HG03196 (cell line): ENCODE measurements around the gene AGBL2.
"Not testable (repeated sequence)": the region's sequence is repeated elsewhere in the genome, so short reads cannot be mapped to it uniquely, and the experiment has no call there.

Source experiments
- ATAC-seq: cut with Tn5 transposase; IDR thresholded peaks from one replicate; pipeline ENCODE4 v1.9.1; 2021; ENCODE audit not compliant: unreplicated experiment

Gene AGBL2, protein sequence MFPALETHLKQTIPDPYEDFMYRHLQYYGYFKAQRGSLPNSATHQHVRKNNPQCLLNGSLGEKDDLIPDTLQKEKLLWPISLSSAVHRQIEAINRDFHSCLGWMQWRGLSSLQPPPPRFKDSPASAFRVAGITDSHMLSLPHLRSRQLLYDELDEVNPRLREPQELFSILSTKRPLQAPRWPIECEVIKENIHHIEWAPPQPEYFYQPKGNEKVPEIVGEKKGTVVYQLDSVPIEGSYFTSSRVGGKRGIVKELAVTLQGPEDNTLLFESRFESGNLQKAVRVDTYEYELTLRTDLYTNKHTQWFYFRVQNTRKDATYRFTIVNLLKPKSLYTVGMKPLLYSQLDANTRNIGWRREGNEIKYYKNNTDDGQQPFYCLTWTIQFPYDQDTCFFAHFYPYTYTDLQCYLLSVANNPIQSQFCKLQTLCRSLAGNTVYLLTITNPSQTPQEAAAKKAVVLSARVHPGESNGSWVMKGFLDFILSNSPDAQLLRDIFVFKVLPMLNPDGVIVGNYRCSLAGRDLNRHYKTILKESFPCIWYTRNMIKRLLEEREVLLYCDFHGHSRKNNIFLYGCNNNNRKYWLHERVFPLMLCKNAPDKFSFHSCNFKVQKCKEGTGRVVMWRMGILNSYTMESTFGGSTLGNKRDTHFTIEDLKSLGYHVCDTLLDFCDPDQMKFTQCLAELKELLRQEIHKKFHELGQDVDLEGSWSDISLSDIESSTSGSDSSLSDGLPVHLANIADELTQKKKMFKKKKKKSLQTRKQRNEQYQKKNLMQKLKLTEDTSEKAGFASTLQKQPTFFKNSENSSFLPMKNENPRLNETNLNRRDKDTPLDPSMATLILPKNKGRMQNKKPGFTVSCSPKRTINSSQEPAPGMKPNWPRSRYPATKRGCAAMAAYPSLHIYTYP

GRCh38 chr11:47715082-47715669, at the start of gene AGBL2:
Gene AGBL2, minus strand, starts transcription at chr11:47715369. Its CDS starts 719 bp downstream, at chr11:47714650.
- peak; percentile 96 for ATAC-seq

DNA sequence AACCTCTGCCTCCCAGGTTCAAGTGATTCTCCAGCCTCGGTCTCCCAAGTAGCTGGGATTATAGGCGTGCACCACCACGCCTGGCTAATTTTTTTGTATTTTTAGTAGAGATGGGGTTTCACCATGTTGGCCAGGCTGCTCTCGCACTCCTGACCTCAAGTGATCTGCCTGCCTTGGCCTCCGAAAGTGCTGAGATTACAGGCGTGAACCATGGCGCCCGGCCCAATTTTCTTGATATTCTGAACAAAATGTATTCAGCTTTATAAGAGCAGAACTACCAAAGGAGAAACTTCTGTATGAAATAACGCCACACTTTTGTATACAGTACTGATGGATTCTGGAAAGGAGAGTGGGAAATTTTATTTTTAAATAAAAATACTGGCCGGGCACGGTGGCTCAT, 44.1 kb upstream of the AGBL2 start:
- ATAC-seq, result not testable (repeated sequence)

GRCh38 chr11:47756208-47756607, 41.0 kb upstream of the AGBL2 start:
- ATAC-seq, result no peak

DNA sequence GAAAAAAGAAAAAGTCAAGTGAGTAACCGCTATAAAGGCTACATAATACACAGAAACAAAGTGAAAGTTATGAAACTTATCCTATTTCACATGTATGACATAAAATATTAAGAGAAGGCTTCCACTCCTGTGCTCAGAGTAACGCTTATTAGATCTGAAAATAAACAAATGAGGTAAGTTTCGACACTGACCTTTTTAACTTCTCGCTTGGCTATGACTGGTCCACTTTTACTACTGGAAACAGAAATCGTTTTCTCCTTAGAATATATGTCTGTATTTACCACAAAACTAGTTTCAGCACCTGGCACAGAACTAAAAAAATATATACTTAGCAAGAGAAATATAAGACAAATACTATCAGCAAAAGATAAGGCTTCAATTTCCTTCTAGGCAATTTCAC, 35.6 kb upstream of the AGBL2 start:
- ATAC-seq, result no peak

DNA sequence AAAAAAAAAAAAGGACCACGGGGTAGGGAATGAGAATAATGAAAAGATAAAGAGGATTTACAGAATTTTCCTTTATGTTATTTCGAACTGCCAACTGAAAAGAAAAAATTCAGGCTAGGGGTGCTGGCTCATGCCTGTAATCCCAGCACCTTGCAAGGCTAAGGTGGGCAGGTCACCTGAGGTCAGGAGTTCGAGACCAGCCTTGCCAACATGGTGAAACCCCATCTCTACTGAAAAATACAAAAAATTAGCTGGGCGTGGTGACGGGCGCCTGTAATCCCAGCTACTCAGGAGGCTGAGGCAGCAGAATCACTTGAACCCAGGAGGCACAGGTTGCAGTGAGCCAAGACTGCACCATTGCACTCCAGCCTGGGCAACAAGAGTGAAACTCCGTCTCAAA, 27.3 kb upstream of the AGBL2 start:
- ATAC-seq, result not testable (repeated sequence)

GRCh38 chr11:47737817-47738216, 22.6 kb upstream of the AGBL2 start:
- ATAC-seq, result not testable (repeated sequence)

DNA sequence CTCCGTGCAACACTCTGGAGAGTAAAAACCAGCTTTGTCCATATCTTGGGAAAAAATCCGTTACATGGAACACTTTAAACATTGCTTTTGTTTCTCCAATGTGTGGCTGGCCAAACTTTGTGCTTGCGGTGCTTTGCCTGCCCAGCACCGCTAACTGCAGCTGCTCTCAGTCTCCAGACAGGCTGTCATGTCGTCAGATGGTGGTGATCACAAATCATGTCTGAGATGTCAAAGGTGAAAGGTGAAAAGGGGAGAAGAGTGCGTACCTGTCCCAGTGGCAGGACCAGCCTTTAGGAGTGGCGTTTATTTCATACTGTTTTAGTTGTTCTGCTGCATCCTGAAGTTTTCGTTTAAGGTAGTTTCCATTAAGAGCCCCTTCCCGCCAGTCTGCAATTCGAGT, 17.1 kb upstream of the AGBL2 start:
- no peak for ATAC-seq

DNA sequence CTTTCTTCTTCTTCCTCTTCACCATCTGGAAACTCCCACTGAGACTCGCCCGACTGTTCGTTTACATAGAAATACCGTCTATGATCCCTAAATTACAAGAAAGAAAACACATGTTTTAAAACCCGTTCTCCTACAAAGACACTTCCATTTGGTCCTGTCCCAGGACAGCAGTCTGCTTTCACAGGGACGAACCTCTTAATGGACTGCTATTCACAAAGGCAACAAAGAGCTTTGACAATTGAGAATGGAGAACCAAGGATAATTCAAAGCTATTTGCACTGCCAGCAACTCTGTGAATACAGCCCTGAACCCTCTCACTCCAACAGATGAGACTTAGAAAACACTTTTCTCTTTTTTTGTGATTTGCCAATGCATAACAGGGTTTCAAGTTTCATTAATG, 16.3 kb upstream of the AGBL2 start:
- no peak for ATAC-seq

DNA sequence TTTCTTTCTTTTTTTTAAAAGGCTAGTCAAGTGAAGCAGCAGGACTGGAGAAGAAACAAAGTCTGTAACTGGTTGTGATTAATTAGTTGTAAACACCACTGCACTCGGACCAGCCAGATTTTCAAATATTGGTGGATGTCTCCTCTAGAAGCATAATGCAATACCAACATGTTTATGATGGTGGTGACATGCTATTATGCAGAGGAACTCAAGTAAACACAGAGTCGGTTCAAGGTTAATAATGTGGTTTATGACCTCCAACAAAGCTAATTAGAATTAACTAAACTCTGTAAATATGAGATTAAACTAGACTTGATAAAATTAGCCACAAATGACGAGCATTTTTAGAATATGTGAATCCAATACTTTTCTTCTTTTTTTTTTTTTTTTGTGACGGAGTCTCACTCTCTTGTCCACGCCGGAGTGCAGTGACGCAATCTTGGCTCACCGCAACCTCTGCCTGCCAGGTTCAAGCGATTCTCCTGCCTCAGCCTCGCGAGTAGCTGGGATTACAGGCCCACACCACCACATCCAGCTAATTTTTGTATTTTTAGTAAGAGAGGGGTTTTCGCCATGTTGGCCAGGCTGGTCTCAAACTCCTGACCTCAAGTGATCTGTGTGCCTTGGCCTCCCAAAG, 11.8 kb upstream of the AGBL2 start:
- ATAC-seq, result no peak

GRCh38 chr11:47726118-47726442, 10.9 kb upstream of the AGBL2 start:
- no peak for ATAC-seq

- no peak for ATAC-seq
These were observed 10.4 kb upstream of the AGBL2 start for GRCh38 chr11:47725442-47726117.

GRCh38 chr11:47724041-47724729, 9.0 kb upstream of the AGBL2 start:
- no peak for ATAC-seq

GRCh38 chr11:47723041-47723440, 7.9 kb upstream of the AGBL2 start:
- no peak for ATAC-seq

GRCh38 chr11:47720651-47721050, 5.5 kb upstream of the AGBL2 start:
- ATAC-seq, result no peak

GRCh38 chr11:47716692-47717091, 1.5 kb upstream of the AGBL2 start:
- ATAC-seq, result no peak

DNA sequence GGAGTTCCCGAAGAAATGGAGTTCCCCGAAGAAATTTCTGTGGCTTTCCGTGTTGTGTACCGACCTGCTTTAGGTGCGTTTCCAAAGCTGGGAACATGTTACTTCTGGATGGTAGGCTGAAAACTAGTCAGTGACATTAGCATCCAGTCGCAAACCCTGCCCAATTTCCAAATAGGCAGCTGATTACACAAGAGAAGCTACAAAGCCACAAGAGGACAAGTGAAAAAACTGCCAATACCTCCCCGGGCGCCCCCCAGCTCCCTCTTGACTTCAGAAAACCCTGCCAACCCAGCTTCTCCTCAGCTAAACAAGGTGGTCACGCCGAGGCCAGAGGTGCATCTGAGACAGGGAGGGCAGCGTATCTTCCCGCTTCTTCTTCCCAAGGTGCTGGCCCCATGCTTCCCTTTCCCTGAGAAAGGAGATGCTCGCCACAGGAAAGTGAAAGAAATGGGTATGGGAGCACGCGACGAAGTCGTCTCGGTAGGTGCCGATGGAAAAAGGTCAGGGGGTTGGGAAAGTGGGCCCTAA, 551 bp downstream of the AGBL2 start:
- peak; percentile 2 for ATAC-seq

GRCh38 chr11:47711816-47712215, 3.4 kb downstream of the AGBL2 start:
- ATAC-seq, result no peak

DNA sequence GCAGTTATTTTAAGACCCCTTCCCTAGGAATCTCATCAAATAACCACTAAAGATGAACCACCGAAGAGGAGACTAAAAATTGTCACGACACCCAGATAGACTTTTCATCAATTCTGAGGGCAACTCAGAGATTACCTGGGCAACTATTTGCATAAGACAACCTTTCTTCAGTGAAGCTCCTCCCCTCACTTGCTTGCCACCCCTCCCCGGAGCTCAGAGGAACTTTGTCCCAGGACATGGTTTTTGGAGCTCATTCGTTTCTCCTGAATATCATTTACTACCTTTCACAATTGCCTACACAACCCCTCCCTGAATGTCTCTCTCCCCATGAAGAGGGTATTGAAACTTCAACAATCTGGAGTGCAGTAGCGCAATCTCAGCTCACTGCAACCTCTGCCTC, 3.9 kb downstream of the AGBL2 start:
- no peak for ATAC-seq

DNA sequence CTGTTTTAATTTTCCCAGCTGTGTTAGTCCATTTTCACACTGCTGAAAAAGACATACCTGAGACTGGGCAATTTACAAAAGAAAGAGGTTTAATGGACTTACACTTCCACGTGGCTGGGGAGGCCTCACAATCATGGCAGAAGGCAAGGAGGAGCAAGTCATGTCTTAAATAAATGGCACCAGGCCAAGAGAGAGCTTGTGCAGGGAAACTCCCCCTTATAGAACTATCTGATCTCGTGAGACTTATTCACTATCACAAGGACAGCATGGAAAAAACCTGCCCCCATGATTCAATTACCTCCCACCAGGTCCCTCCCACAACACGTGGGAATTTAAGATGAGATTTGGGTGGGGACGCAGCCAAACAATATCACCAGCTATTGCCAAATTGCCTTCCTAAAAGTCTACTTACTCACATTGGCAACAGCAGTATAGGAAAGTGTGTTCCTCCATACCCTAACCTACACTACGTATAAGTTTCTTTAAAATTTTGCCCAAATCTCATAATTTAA, 7.8 kb downstream of the AGBL2 start:
- ATAC-seq, result not testable (repeated sequence)

GRCh38 chr11:47705721-47706120, 9.4 kb downstream of the AGBL2 start:
- no peak for ATAC-seq
